Liver (tissue), 9 donors: ENCODE results near the gene QDPR. TPM values are rescaled to one million over a fixed set of nuclear protein-coding genes. Genes with fewer than 3 reads are reported as not detected.

Experiments used
- DNase-seq: peaks from one replicate; pipeline ENCODE4 v3.0.0-alpha.2; 2017; ENCODE audit warnings: low spot score
- H3K27ac ChIP-seq, 2 donors: one replicate each; pipeline ENCODE4 v1.7.0; 2013; ENCODE audit warnings: inconsistent platforms in 2 of 2, low read length in 2 of 2, control low read depth in 1 of 2, low read depth in 1 of 2, mild to moderate bottlenecking in 1 of 2
- H3K27me3 ChIP-seq, 4 donors: one replicate each; pipeline versions ENCODE4 v1.6.1 to v1.7.0; 2013; ENCODE audit warnings: low read length in 3 of 4, inconsistent platforms in 1 of 4, mild to moderate bottlenecking in 1 of 4, moderate library complexity in 1 of 4; ENCODE audit not compliant: control insufficient read depth in 4 of 4, insufficient read depth in 4 of 4
- H3K36me3 ChIP-seq, 4 donors: one replicate each; pipeline versions ENCODE4 v1.6.1 to v1.7.0; 2013; ENCODE audit warnings: low read length in 3 of 4, mild to moderate bottlenecking in 3 of 4, low read depth in 1 of 4, moderate library complexity in 1 of 4; ENCODE audit not compliant: control insufficient read depth in 4 of 4, insufficient read depth in 3 of 4
- H3K4me1 ChIP-seq, 4 donors: one replicate each; pipeline versions ENCODE4 v1.6.1 to v1.7.0; 2013; ENCODE audit warnings: low read length in 3 of 4, mild to moderate bottlenecking in 3 of 4, moderate library complexity in 1 of 4; ENCODE audit not compliant: control insufficient read depth in 4 of 4, insufficient read depth in 4 of 4
- H3K4me3 ChIP-seq, 3 donors: one replicate each; pipeline versions ENCODE4 v1.6.1 to v1.7.0; 2013; ENCODE audit warnings: low read length in 3 of 3, control low read depth in 1 of 3, low read depth in 1 of 3, mild to moderate bottlenecking in 1 of 3
- H3K9ac ChIP-seq, 2 donors: one replicate each; pipeline ENCODE4 v1.7.0; 2013; ENCODE audit warnings: low read length in 2 of 2, mild to moderate bottlenecking in 2 of 2, moderate library complexity in 2 of 2, control low read depth in 1 of 2, low read depth in 1 of 2
- H3K9me3 ChIP-seq, 4 donors: one replicate each; pipeline versions ENCODE4 v1.6.1 to v1.7.0; 2013; ENCODE audit warnings: low read length in 3 of 4; ENCODE audit not compliant: control insufficient read depth in 4 of 4
- EGR1 ChIP-seq, 2 donors: IDR thresholded peaks; 2 replicates each; pipeline ENCODE4 v1.6.1; 2016 to 2018; ENCODE audit warnings: antibody characterized with exemption in 2 of 2, low read depth in 2 of 2
- FOXA1 ChIP-seq: IDR thresholded peaks from 2 replicates; pipeline ENCODE4 v1.6.1; 2016; ENCODE audit warnings: antibody characterized with exemption
- FOXA2 ChIP-seq: IDR thresholded peaks from 2 replicates; pipeline ENCODE4 v1.6.1; 2016; ENCODE audit warnings: antibody characterized with exemption
- GABPA ChIP-seq, 2 donors: IDR thresholded peaks in 1 of 2; conservative IDR thresholded peaks in 1 of 2; 2 replicates each; pipeline ENCODE4 v1.6.1; 2016; ENCODE audit warnings: antibody characterized with exemption in 2 of 2, mild to moderate bottlenecking in 1 of 2, moderate library complexity in 1 of 2
- HNF4A ChIP-seq, 2 donors: conservative IDR thresholded peaks; 2 replicates each; pipeline ENCODE4 v1.6.1; 2016; ENCODE audit warnings: antibody characterized with exemption in 2 of 2, mild to moderate bottlenecking in 2 of 2
- JUND ChIP-seq, 2 donors: IDR thresholded peaks; 2 replicates each; pipeline ENCODE4 v1.6.1; 2016; ENCODE audit warnings: antibody characterized with exemption in 2 of 2
- RAD21 ChIP-seq, 2 donors: IDR thresholded peaks; 2 replicates each; pipeline ENCODE4 v1.6.1; 2016; ENCODE audit warnings: antibody characterized with exemption in 2 of 2, mild to moderate bottlenecking in 2 of 2
- RXRA ChIP-seq, 2 donors: IDR thresholded peaks; 2 replicates each; pipeline ENCODE4 v1.6.1; 2017 to 2018; ENCODE audit warnings: antibody characterized with exemption in 2 of 2, mild to moderate bottlenecking in 1 of 2
- SP1 ChIP-seq: IDR thresholded peaks from 2 replicates; pipeline ENCODE4 v1.6.1; 2018; ENCODE audit warnings: antibody characterized with exemption, mild to moderate bottlenecking
- WGBS: extraction: QIAGEN DNeasy Blood & Tissue Kit; methylation state at CpG from one replicate; pipeline ENCODE4 v1.1.7; 2013; 5-methylcytosine and 5-hydroxymethylcytosine counted together
- polyA plus RNA-seq, 2 donors: library from polyadenylated mRNA; stranded (reverse) in 1 of 2; unstranded in 1 of 2; fragments of 200-250 nt in 1 of 2; fragments of >200 nt in 1 of 2; fragmentation: Nextera tagmentation in 1 of 2; extraction: Ambion mirVana in 1 of 2; gene quantifications; one replicate each; pipeline versions ENCODE4 v1.2.1 to v1.2.3, GENCODE V29; 2013 to 2015
- total RNA-seq, 2 donors: library from RNA; depleted of rRNA; stranded (reverse); fragments of >200 nt; gene quantifications; one replicate each; pipeline ENCODE4 v1.2.3, GENCODE V29; 2014
- TF ChIP-seq, protein P1 (sequence below): IDR thresholded peaks from 2 replicates; pipeline ENCODE4 v1.6.1; 2016; ENCODE audit warnings: antibody characterized with exemption
- TF ChIP-seq, protein P2 (sequence below): IDR thresholded peaks from 2 replicates; pipeline ENCODE4 v1.6.1; 2016; ENCODE audit warnings: antibody characterized with exemption, mild to moderate bottlenecking
- TF ChIP-seq, protein P3 (sequence below): IDR thresholded peaks from 2 replicates; pipeline ENCODE4 v1.6.1; 2016; ENCODE audit warnings: antibody characterized with exemption
- TF ChIP-seq, protein P4 (sequence below): IDR thresholded peaks from 2 replicates; pipeline ENCODE4 v1.6.1; 2016; ENCODE audit warnings: antibody characterized with exemption
- donor health status: healthy.
- donor health status: healthy.
- donor health status: healthy.
- donor health status: healthy.
- donor health status: healthy.

The QDPR gene
- total and polyA plus RNA-seq, 4 donors = 38.0 to 137 (median 104) TPM

DNA sequence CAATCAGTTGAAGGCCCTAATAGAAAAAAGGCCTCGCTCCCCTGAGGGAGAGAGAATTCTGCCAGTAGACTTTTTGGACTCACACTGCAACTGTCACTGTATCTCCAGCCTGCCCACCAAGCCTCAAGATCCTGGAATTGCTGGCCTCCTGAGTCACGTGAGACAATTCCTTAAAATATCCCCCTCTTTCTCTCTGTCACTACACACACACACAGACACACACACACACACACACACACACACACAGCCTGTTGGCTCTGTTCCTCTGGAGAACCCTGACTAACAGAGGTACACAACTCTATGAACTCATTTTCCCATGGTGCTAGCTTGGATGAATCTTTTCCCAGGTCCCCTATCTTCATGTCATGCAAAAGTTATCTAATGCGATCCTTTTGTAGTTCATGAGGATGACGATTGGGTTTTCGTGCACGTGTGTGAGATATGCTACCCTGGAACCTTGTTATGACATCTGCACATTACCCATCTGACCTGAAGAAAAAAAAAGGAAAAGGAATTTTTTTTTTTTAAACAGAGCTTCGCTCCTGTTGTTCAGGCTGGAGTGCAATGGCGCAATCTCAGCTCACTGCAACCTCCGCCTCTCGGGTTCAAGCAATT, 16.8 kb upstream of the QDPR start:
- Histone ChIP-seq H3K27ac (no peak overlapping the region), H3K27me3 (no peaks in the 10 kb centered on the region), H3K4me1 (peaks cover 0 to 3% (median under 1%) of the 10 kb centered on the region in 4 donors), H3K4me3 (no peak overlapping the region), H3K9me3 (no peaks in the 10 kb centered on the region), H3K9ac (no peak overlapping the region), H3K36me3 (no peaks in the 10 kb centered on the region)
- no peak for DNase-seq
- TF ChIP-seq RXRA (IDR thresholded peaks at IDR 0.05) (no peak), EGR1 (IDR thresholded peaks at IDR 0.05; ENCODE audit: low read depth in 2 of 2) (no peak)
- TF ChIP-seq, protein P1, sequence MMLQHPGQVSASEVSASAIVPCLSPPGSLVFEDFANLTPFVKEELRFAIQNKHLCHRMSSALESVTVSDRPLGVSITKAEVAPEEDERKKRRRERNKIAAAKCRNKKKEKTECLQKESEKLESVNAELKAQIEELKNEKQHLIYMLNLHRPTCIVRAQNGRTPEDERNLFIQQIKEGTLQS = no peak
- 91% methylated on average over 10 of the region's 10 CpGs for WGBS

DNA sequence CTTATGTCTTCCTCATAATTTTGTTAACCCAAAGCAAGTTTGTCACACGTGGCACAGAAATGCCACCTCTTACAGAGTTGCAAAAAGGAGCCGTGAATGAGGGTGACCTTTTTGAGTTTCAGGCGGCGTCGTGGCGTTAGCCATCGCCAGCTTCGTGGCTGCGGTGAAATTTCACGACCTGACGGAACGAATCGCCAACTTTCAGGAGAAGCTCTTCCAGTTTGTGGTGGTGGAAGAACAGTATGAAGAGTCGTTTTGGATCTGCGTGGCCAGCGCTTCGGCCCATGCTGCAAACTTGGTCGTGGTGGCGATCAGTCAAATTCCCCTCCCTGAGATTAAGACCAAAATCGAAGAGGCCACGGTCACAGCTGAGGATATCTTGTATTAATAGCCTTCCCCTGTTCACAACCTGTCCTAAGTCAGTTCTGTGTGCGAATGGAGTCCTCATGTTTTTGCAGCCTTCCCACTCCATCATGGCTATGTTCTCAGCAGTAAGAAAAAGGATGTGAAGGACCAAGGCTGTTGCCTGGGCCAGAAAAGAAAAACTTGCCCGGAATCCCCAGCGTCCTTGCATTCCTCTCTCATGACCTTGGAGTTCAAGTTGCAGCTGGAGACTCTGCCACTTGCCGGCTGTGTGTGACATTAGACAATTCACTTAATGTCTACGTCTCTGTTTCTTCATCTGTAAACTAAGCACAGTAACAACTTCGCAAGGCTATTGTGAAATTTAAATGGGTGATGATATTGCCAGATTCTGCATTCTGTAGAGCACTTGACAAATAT, 15.0 kb upstream of the QDPR start:
- no peak overlapping the region for H3K27ac ChIP-seq
- H3K4me1 ChIP-seq = peaks cover 0 to 3% (median under 1%) of the 10 kb centered on the region in 4 donors
- H3K27me3 ChIP-seq = no peaks in the 10 kb centered on the region
- DNase-seq = no peak
- H3K9ac ChIP-seq = no peak overlapping the region
- H3K9me3 ChIP-seq = no peaks in the 10 kb centered on the region
- 89% methylated on average over 27 of the region's 27 CpGs for WGBS
- no peak overlapping the region for H3K4me3 ChIP-seq
- no peaks in the 10 kb centered on the region for H3K36me3 ChIP-seq
- no peak for TF ChIP-seq FOXA1
- TF ChIP-seq GABPA (IDR thresholded peaks at IDR 0.05 in 1 of 2, conservative IDR thresholded peaks at IDR 0.05 in 1 of 2) = no peak
- no peak for TF ChIP-seq FOXA2
- TF ChIP-seq HNF4A (conservative IDR thresholded peaks at IDR 0.05) = no peak
- TF ChIP-seq JUND (IDR thresholded peaks at IDR 0.05) = no peak
- TF ChIP-seq EGR1 (IDR thresholded peaks at IDR 0.05; ENCODE audit: low read depth in 2 of 2) = no peak
- TF ChIP-seq, protein P2, sequence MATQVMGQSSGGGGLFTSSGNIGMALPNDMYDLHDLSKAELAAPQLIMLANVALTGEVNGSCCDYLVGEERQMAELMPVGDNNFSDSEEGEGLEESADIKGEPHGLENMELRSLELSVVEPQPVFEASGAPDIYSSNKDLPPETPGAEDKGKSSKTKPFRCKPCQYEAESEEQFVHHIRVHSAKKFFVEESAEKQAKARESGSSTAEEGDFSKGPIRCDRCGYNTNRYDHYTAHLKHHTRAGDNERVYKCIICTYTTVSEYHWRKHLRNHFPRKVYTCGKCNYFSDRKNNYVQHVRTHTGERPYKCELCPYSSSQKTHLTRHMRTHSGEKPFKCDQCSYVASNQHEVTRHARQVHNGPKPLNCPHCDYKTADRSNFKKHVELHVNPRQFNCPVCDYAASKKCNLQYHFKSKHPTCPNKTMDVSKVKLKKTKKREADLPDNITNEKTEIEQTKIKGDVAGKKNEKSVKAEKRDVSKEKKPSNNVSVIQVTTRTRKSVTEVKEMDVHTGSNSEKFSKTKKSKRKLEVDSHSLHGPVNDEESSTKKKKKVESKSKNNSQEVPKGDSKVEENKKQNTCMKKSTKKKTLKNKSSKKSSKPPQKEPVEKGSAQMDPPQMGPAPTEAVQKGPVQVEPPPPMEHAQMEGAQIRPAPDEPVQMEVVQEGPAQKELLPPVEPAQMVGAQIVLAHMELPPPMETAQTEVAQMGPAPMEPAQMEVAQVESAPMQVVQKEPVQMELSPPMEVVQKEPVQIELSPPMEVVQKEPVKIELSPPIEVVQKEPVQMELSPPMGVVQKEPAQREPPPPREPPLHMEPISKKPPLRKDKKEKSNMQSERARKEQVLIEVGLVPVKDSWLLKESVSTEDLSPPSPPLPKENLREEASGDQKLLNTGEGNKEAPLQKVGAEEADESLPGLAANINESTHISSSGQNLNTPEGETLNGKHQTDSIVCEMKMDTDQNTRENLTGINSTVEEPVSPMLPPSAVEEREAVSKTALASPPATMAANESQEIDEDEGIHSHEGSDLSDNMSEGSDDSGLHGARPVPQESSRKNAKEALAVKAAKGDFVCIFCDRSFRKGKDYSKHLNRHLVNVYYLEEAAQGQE = no peak
- TF ChIP-seq RAD21 (IDR thresholded peaks at IDR 0.05) = no peak
- TF ChIP-seq, protein P3, sequence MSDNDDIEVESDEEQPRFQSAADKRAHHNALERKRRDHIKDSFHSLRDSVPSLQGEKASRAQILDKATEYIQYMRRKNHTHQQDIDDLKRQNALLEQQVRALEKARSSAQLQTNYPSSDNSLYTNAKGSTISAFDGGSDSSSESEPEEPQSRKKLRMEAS = no peak
- TF ChIP-seq, protein P4, sequence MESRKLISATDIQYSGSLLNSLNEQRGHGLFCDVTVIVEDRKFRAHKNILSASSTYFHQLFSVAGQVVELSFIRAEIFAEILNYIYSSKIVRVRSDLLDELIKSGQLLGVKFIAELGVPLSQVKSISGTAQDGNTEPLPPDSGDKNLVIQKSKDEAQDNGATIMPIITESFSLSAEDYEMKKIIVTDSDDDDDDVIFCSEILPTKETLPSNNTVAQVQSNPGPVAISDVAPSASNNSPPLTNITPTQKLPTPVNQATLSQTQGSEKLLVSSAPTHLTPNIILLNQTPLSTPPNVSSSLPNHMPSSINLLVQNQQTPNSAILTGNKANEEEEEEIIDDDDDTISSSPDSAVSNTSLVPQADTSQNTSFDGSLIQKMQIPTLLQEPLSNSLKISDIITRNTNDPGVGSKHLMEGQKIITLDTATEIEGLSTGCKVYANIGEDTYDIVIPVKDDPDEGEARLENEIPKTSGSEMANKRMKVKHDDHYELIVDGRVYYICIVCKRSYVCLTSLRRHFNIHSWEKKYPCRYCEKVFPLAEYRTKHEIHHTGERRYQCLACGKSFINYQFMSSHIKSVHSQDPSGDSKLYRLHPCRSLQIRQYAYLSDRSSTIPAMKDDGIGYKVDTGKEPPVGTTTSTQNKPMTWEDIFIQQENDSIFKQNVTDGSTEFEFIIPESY = no peak
- TF ChIP-seq SP1 = no peak
